Bone marrow (tissue), 2 donors: ENCODE data around the gene NDUFA13.

Source experiments
- DNase-seq, 2 donors: peaks; one replicate each; lab custom pipeline; 2025; lab: John Stamatoyannopoulos, UW

Gene NDUFA13

DNA sequence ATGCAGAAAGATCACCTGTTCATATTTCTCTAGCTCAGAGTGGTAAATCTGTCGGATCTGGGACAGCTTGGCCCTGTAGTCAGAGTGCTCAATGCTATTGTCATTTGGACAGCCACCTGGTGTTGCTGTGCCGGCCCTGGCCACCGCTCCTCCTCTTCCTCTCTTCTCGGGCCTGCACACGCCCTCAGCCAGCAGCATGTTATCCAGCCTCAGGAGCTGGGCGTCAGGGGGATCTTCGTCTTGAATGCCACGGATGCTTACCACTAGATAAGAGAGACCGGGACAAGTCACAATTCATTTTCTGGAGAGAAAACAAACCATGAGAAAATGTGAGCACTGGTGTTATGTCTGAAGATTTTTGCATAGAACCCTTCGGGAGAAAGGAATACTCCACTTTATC lies 54.5 kb downstream of the NDUFA13 start:
- DNase-seq = no peak

DNA sequence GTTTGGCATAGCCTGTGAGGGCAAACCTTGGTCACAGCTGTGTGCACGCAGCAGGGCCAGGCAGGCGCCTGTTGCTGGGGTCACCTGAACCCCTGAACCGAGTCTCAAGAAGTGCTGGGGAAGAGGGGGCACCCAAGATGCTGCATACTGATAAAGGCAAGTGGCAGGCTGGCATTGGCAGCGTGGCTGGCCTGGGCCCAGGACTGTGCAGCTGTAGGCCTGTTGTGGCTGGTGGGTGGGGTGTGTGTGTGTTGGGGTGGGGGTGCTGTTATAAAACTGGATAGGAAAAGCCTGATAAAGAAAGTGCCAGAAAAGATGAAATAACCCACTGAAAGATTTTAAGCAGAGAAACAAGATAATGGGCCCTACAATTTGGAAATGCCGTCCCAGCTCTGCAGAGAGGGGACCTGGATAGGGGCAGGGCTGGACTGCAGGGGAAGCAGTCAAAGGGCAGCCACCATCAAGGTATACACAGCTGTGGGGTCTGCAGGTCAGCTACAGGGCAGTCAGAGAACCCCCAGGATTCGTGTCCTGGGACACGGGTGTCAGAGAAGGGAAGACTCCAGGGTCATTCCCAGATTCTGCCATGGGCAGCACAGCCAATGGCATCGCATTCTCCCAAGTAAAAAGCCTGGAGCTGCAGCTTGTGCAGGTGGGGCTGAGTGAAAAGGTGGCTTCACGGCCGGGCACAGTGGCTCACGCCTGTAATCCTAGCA lies 55.2 kb downstream of the NDUFA13 start:
- no peak for DNase-seq

DNA sequence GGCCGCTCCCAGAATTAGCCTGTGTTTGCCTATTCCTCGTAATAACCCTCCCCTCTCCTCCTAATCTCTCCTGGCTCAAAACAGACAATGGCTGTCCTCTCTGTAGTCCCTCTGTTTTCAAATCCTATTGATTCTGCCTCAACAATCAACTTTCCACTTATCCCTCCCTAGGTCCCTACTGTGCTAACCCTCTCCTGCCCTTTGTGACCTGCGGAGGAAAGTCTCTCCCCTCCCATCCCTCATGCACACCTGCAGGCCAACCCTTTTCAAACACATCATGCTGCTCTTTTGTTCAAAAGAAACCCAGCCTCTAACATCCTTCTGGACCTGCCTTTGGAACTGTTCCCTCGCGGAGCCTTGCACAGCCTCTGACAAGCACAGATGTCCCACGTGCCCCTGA lies 59.4 kb downstream of the NDUFA13 start:
- no peak for DNase-seq
